HCT116 (cell line): ENCODE data around the gene GMEB2.

Experiments used
- EZH2 ChIP-seq: fragments of 200-600 bp; sonication (generic); IDR thresholded peaks from 2 replicates; pipeline ENCODE4 v1.6.1; 2017; ENCODE audit warnings: antibody characterized with exemption, mixed run types
- JUND ChIP-seq: IDR thresholded peaks from 2 replicates; pipeline ENCODE4 v1.6.1; 2012
- MAX ChIP-seq: IDR thresholded peaks from 2 replicates; pipeline ENCODE4 v1.6.1; 2012
- POLR2A ChIP-seq: IDR thresholded peaks from 2 replicates; pipeline ENCODE4 v1.7.0; 2011; ENCODE audit warnings: borderline replicate concordance; ENCODE audit not compliant: insufficient read depth, insufficient read length; ENCODE audit errors: extremely low read depth
- POLR2AphosphoS5 ChIP-seq: IDR thresholded peaks from 2 replicates; pipeline ENCODE4 v1.6.1; 2011; ENCODE audit warnings: mild to moderate bottlenecking, low read depth, low read length, moderate library complexity
- SIN3A ChIP-seq: IDR thresholded peaks from 2 replicates; pipeline ENCODE4 v1.6.1; 2012; ENCODE audit warnings: low read depth
- SRF ChIP-seq: IDR thresholded peaks from 2 replicates; pipeline ENCODE4 v1.6.1; 2012; ENCODE audit warnings: low read depth
- YY1 ChIP-seq: IDR thresholded peaks from 2 replicates; pipeline ENCODE4 v1.6.1; 2011; ENCODE audit warnings: low read length, low read depth, moderate library complexity, mild to moderate bottlenecking; ENCODE audit not compliant: insufficient replicate concordance; ENCODE audit errors: extremely low read depth
- ZNF274 ChIP-seq: fragments of 200-500 bp; sonication (Bioruptor generic); IDR thresholded peaks from 2 replicates; pipeline ENCODE4 v1.6.1; 2014; ENCODE audit warnings: mild to moderate bottlenecking, low read depth, low read length, inconsistent platforms
- TF ChIP-seq, protein P1 (sequence below), 3 experiments: fragments of 200-600 bp in 1 of 3; sonication (generic) in 1 of 3; IDR thresholded peaks in 2 of 3; conservative IDR thresholded peaks in 1 of 3; 2 replicates each; pipeline ENCODE4 v1.5.1; 2012 to 2017; ENCODE audit warnings: low read depth in 2 of 3, low read length in 2 of 3, antibody characterized with exemption in 1 of 3, borderline replicate concordance in 1 of 3, control low read depth in 1 of 3, mild to moderate bottlenecking in 1 of 3, mixed read lengths in 1 of 3, mixed run types in 1 of 3, moderate library complexity in 1 of 3; ENCODE audit not compliant: insufficient read depth in 1 of 3
- TF ChIP-seq, protein P2 (sequence below): IDR thresholded peaks from 2 replicates; pipeline ENCODE4 v1.6.1; 2012; ENCODE audit warnings: low read depth

DNA sequence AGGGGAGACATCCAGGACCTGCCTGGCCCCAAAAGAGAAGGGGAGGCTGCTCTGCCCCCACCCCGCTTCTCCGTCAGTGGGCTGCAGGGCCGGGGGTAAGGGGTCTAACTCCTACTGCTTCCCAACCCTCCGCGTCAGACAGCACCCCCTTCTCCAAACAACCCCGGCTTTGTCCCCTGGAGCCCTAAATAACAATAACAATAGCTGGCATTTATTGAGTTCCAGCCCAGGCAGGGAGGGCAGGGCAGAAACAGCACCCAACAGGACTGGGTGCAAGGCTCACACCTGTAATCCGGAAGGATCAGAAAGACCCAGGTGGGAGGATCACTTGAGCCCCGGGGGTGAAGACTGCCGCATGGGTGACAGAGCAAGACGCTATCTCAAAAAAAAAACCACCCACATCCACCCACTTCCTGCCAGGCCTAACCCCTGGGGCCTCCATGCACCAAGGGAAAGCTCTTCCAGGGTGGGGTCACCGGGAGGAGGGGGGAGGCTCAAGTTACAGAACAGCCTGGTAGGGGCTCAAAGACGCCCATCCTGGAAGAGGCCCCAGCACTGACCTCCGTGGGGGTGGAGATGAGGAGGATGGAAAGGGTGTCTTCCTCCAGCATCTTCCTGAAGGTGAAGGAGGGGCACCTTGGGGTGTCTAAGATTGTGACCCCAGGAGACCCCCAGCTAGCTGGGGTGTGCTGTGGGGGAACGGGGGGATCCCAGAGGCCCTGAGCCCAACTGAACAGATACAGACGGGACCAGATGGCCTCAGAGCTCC is 74.2 kb downstream of the GMEB2 start:
- TF ChIP-seq EZH2: no peak
- TF ChIP-seq, protein P1, sequence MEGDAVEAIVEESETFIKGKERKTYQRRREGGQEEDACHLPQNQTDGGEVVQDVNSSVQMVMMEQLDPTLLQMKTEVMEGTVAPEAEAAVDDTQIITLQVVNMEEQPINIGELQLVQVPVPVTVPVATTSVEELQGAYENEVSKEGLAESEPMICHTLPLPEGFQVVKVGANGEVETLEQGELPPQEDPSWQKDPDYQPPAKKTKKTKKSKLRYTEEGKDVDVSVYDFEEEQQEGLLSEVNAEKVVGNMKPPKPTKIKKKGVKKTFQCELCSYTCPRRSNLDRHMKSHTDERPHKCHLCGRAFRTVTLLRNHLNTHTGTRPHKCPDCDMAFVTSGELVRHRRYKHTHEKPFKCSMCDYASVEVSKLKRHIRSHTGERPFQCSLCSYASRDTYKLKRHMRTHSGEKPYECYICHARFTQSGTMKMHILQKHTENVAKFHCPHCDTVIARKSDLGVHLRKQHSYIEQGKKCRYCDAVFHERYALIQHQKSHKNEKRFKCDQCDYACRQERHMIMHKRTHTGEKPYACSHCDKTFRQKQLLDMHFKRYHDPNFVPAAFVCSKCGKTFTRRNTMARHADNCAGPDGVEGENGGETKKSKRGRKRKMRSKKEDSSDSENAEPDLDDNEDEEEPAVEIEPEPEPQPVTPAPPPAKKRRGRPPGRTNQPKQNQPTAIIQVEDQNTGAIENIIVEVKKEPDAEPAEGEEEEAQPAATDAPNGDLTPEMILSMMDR (IDR thresholded peaks at IDR 0.05 in 2 of 3, conservative IDR thresholded peaks at IDR 0.05 in 1 of 3; ENCODE audit: borderline replicate concordance in 1 of 3, insufficient read depth in 1 of 3, low read depth in 2 of 3, low read length in 2 of 3): no peak
- no peak for TF ChIP-seq POLR2AphosphoS5
- TF ChIP-seq POLR2A: no peak
- TF ChIP-seq YY1: no peak
- TF ChIP-seq MAX: no peak
- TF ChIP-seq SIN3A: no peak
- TF ChIP-seq, protein P2, sequence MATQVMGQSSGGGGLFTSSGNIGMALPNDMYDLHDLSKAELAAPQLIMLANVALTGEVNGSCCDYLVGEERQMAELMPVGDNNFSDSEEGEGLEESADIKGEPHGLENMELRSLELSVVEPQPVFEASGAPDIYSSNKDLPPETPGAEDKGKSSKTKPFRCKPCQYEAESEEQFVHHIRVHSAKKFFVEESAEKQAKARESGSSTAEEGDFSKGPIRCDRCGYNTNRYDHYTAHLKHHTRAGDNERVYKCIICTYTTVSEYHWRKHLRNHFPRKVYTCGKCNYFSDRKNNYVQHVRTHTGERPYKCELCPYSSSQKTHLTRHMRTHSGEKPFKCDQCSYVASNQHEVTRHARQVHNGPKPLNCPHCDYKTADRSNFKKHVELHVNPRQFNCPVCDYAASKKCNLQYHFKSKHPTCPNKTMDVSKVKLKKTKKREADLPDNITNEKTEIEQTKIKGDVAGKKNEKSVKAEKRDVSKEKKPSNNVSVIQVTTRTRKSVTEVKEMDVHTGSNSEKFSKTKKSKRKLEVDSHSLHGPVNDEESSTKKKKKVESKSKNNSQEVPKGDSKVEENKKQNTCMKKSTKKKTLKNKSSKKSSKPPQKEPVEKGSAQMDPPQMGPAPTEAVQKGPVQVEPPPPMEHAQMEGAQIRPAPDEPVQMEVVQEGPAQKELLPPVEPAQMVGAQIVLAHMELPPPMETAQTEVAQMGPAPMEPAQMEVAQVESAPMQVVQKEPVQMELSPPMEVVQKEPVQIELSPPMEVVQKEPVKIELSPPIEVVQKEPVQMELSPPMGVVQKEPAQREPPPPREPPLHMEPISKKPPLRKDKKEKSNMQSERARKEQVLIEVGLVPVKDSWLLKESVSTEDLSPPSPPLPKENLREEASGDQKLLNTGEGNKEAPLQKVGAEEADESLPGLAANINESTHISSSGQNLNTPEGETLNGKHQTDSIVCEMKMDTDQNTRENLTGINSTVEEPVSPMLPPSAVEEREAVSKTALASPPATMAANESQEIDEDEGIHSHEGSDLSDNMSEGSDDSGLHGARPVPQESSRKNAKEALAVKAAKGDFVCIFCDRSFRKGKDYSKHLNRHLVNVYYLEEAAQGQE: no peak
- TF ChIP-seq ZNF274: no peak
- no peak for TF ChIP-seq JUND
- TF ChIP-seq SRF: no peak
